ENCODE results near the gene CSNK2A2.

Gene CSNK2A2

GRCh38 chr16:58137581-58137980, 60.3 kb downstream of the CSNK2A2 start:
- no peak for DNase-seq

GRCh38 chr16:58129097-58129936, 68.6 kb downstream of the CSNK2A2 start, which contains the start of gene CFAP20:
TSS of gene CFAP20 (minus strand) at chr16:58129381. CDS start at chr16:58129115, 266 bp downstream.
- DNase-seq: peak; percentile 99

- DNase-seq: no peak
These were observed 69.2 kb downstream of the CSNK2A2 start for GRCh38 chr16:58128711-58129096.

DNA sequence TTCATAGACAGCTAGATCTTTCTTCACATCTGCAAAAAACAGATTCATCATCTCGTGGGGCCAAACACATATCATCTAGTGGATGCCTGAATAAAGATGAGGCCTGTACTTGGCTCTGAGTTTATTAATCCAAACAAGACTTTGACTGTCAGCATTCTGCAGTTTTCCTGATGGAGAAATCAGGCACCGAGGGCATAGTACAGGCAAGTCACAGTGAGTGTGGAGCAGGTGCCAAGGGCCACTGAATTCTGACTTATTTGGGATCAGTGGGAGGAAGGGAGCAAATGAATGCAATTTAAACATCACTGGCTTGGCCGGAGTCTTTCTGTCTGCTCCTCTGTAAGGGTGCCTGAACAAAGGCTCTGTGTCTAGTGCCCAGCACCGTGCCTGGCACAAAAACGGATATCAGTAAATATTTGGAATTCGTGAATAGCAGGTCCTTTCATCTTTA, 69.7 kb downstream of the CSNK2A2 start:
- DNase-seq: no peak

- DNase-seq: no peak
These were observed 70.3 kb downstream of the CSNK2A2 start for GRCh38 chr16:58127634-58128033.

DNA sequence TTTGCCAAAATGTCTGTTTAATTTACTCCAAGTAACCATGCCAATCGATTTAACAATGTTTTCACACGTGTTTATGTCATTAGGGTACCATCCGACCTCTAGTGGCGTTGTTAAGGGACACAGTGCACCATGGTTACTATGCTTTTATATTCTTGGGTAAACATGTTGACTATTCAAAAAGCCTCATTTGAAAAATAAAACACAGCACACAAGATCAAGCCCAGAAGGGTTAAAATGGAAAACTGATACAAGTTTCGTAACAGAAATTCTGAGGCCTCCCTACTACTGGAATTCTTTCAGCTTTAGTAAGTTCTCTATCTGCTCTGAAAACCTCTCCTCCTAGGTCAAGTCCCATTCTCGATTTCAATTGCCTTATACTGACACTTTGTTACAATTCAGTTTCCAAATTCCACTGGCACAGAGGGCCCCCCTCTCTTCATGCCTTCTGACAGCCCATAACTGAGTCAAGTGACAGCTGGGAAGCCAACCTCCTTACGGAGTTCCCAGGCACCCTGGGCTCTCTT, 70.8 kb downstream of the CSNK2A2 start:
- no peak for DNase-seq

GRCh38 chr16:58126451-58126961, 71.4 kb downstream of the CSNK2A2 start:
- DNase-seq: no peak

DNA sequence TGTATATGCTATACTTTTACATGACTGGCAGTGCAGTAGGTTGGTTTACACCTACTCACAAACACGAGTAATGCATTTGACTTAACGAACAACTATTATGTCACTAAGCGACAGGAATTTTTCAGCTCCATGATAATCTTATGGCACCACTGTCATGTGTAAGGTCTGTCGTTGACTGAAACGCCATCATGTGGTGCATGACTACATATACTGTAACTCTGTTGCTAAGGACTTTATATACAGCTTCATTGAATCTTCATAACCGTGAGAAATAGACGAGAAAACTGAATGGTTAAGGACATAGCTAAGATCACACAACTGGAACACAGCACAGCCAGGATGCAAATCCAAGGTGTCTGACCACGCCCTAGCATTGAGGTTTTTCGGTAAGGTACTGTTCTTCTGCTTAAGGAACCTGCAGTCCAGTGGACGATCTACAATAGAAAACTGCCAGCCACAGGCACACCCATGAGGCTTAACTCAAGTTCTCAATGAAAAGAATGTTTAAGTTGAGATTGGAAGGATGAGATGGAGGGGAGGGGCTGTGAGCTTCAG, 72.0 kb downstream of the CSNK2A2 start:
- DNase-seq: no peak

- no peak for DNase-seq
These were observed 72.9 kb downstream of the CSNK2A2 start for GRCh38 chr16:58125041-58125440.

- DNase-seq: no peak
These were observed 73.3 kb downstream of the CSNK2A2 start for GRCh38 chr16:58124601-58124915.

DNA sequence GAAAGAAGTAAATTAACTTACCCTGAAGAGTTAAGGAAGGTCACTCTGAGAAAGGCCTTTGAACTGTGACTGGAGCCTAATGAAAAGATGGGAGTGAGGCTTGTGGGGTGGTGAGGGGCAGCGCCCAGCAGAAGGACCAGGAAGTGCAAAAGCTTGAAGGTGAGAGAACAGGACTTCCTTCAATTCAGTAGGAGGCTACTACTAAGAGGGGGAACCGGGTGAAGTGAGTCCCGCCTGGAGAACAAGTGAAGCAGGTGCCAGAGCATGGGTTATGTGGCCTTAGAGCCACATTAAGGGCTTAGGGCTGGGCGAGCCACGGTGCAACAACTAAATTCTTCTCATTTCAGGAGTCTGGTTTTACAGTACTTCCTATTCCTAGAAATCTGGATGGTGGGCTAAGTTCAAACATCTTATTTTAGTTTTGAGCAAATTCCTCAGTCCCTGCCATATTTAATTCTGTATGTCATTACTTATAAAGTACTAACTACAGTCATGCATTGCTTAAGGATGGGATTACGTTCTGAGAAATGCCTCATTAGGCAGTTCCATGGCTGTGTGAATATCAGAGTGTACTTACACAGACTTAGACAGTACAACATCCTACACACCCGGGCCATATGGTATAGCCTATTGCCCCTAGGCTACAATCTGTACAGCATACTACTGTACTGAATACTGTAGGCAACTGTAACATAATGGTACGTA, 73.9 kb downstream of the CSNK2A2 start:
- DNase-seq: no peak

DNA sequence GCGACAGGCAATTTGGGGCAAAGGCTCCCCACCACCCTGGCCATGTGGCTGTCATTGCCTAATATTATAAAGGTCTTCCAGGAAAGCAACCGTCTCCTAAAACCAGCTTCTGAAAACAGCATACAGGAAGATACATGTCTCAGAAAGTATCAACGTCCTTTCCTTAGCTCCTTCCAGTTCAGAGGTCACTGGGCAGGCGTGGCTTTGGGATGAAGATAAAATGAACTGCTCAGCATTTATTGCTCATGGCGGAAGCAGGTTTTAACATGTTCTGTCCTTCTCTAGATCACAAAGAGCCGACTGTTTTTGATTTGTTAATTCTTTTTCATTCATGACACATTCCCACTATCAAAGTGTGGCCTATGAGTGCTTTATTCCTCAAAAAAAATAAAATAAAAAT, 76.8 kb downstream of the CSNK2A2 start:
- DNase-seq: no peak

- no peak for DNase-seq
These were observed 77.7 kb downstream of the CSNK2A2 start for GRCh38 chr16:58120234-58120633.

- no peak for DNase-seq
These were observed 78.4 kb downstream of the CSNK2A2 start for GRCh38 chr16:58119509-58119845.

GRCh38 chr16:58118801-58119508, 79.0 kb downstream of the CSNK2A2 start:
- no peak for DNase-seq

- no peak for DNase-seq
These were observed 81.4 kb downstream of the CSNK2A2 start for GRCh38 chr16:58116529-58116928.

DNA sequence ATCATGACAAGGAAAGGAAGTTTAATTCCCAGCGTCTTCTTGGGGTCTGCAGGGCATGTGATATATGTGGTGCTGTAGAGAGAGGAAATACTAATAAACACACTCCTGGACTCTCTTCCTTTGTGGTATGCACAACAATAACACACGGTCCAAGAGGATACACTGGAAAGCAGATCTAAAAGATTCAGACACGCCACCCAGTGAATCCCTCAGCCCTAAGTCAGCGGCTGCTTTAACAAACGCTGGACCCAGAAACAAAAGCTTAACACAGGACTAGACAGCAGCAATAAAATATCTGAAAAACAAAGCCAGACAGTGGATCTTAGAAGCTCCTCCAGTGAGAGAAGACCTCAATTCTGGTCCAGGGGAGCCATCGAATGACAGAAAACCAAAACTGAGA, 81.8 kb downstream of the CSNK2A2 start:
- no peak for DNase-seq

GRCh38 chr16:58114827-58115825, 82.8 kb downstream of the CSNK2A2 start:
- peak; percentile 57 for DNase-seq

GRCh38 chr16:58111302-58111627, 86.6 kb downstream of the CSNK2A2 start:
- DNase-seq: no peak

DNA sequence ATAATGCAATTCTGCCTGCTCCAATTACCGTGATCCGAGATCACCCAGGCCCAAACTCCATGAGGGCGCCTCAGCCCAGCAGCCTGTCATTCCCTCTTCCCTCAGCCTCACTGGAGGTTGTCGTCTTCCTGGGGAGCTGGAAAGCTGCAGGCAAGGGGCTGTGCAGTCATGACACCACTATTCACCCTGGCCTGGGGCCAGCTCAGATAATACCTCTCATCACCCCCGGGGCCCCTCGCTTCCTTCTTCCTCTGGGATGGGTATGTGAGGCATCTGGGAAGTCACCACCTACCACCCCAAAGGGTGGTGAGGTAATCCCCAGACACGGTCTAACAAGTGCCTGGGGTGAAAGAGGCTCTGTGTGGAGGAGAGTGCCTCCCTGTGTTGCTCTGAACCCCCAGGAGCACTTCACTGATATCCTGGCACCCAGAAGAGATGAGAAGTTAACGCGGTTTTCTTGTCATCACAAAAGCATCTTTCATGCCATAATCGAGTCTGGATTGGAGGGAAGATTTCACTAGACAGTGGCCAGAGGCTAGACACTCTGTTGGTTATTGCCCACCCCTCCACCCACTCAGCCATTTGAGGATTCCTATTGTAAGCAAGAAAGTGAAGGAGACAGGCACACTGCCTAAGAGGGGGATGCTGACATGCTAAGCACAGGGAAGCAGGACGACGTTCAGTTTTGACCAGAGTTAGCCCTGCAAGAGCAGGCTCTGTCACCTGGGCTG, 87.2 kb downstream of the CSNK2A2 start:
- DNase-seq: peak; percentile 52

DNA sequence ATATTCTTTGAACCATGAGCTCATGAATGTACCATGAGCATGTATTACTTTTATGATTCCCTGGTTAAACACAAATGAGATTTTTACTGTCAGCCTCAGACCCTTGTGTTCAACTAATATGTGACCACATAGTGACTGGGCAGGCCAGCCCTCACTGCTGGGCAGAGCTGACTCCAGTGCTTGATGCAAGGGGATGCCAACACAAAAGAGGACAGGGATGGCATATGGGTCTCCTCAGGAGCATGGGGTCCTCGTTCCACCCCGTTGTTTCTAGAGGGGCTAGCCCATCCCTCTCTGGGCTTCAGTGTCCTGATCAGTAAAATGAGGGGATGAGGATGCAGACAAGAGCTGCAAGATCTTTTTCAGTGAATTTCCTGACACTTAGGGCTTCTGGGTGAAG, 88.0 kb downstream of the CSNK2A2 start:
- DNase-seq: peak; percentile 52
